T-helper 1 cell treated with Interleukin-12 subunit alpha and Interleukin-12 subunit beta and Interleukin-4 antibody, amounts not matched to agents 30 μg/mL and 1 μg/mL, for 36 hours (primary cell): ENCODE data around the gene POP4.

Source experiments
- H3K27ac Mint-ChIP-seq: one replicate; pipeline ENCODE4 v1.8.0; 2021; ENCODE audit warnings: mild to moderate bottlenecking, mixed read lengths
- H3K27me3 Mint-ChIP-seq: one replicate; pipeline ENCODE4 v1.8.0; 2021; ENCODE audit warnings: low read depth, mixed read lengths
- H3K36me3 Mint-ChIP-seq: one replicate; pipeline ENCODE4 v1.8.0; 2021; ENCODE audit warnings: low read depth, mixed read lengths
- H3K4me1 Mint-ChIP-seq: one replicate; pipeline ENCODE4 v1.8.0; 2021; ENCODE audit warnings: low read depth, mixed read lengths
- H3K4me3 Mint-ChIP-seq: one replicate; pipeline ENCODE4 v1.8.0; 2021; ENCODE audit warnings: mild to moderate bottlenecking, moderate library complexity, mixed read lengths
- H3K9me3 Mint-ChIP-seq: one replicate; pipeline ENCODE4 v1.8.0; 2021; ENCODE audit warnings: mixed read lengths

Gene POP4

DNA sequence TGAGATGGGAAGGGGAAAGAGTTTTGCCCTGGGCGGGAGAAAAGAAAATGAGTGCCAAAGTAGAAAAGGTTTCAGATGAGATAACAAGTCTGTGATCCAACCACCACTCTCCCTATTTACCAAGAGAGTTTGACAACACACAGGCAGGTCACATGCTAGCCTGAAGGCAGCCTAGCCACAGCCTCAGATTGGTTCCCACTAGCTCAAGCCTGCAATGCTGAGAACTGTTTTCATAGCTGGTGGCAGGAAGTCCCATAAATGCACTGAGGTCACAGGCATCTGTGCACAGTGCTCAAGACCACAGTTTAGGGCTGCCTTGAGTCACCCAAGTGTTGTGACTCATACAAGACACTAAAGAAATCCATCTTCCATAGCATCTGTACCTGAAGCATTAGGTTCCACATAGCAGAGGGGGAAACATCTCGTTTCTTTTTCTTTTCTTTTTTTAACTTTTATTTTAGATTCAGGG lies 18.5 kb upstream of the POP4 start:
- Mint-ChIP-seq H3K27ac (peak overlapping the region; percentile 86), H3K36me3 (peaks cover 6% of the 10 kb centered on the region), H3K27me3 (peaks cover 15% of the 10 kb centered on the region), H3K4me3 (peak overlapping the region; percentile 40), H3K9me3 (peaks cover 3% of the 10 kb centered on the region), H3K4me1 (peaks cover 36% of the 10 kb centered on the region)

DNA sequence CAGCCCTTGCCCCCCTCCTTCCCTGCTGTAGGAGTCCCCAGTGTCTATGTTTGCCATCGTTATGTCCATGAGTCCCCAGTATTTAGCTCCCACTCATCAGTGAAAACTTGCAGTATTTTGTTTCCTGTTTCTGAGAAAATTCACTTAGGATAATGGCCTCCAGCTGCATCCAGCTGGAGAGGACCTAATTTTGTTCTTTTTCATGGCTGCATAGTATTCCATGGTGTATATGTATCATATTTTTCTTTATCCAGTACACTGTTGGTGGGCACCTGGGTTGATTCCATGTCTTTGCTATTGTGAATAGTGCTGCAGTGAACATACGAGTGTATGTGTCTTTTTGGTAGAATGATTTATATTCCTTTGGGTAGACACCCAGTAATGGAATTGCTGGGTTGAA lies 18.0 kb upstream of the POP4 start:
- peaks cover 3% of the 10 kb centered on the region for H3K9me3 Mint-ChIP-seq
- peak overlapping the region; percentile 86 for H3K27ac Mint-ChIP-seq
- H3K27me3 Mint-ChIP-seq: peaks cover 19% of the 10 kb centered on the region
- H3K36me3 Mint-ChIP-seq: peaks cover 6% of the 10 kb centered on the region
- no peak overlapping the region for H3K4me3 Mint-ChIP-seq
- H3K4me1 Mint-ChIP-seq: peaks cover 32% of the 10 kb centered on the region

DNA sequence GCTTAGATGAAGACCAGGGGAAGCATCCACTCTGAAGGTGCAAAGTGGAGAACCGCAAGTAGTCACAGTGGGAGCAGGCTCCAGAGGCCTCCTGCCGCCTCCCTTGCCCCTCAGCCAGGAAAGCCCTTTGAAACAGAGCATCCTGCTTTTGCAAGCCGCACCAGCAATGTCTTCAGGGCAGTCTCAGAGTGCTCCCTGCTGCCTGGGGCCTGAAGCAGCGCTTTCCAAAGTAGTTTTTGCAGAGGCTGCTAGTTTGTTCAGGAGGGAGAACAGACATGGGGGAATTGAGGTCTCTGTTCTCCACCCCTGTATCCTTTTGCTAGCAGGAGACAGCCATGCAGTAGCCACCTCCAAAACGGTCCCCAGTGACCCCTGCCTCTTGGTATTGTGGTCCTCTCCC lies 15.8 kb upstream of the POP4 start:
- H3K27me3 Mint-ChIP-seq: peaks cover 24% of the 10 kb centered on the region
- H3K9me3 Mint-ChIP-seq: peaks cover 3% of the 10 kb centered on the region
- H3K4me1 Mint-ChIP-seq: peaks cover 23% of the 10 kb centered on the region
- no peak overlapping the region for H3K27ac Mint-ChIP-seq
- H3K36me3 Mint-ChIP-seq: peaks cover 6% of the 10 kb centered on the region
- H3K4me3 Mint-ChIP-seq: no peak overlapping the region

DNA sequence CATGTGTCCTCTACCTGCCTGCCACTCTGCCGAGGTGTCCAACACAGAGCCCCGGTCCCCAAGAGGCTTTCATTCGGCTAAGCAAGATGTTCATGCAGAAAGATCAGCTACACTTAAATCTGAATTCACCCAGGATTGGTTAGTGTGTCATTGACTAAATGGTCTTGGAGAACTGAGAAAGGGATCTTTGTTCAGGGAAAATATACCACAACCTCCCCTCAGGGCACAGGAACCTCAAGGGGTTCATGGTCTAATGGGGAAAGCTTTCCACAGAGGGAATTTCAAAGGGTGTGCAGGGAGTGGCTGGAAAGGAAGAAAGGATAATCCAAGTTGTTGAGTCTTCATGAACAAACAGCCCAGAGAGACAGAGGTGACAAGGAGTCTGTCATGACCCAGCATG lies 14.4 kb upstream of the POP4 start:
- Mint-ChIP-seq H3K4me3 (no peak overlapping the region), H3K36me3 (peaks cover 6% of the 10 kb centered on the region), H3K4me1 (peaks cover 17% of the 10 kb centered on the region), H3K27me3 (peaks cover 27% of the 10 kb centered on the region), H3K27ac (no peak overlapping the region), H3K9me3 (peaks cover 3% of the 10 kb centered on the region)

DNA sequence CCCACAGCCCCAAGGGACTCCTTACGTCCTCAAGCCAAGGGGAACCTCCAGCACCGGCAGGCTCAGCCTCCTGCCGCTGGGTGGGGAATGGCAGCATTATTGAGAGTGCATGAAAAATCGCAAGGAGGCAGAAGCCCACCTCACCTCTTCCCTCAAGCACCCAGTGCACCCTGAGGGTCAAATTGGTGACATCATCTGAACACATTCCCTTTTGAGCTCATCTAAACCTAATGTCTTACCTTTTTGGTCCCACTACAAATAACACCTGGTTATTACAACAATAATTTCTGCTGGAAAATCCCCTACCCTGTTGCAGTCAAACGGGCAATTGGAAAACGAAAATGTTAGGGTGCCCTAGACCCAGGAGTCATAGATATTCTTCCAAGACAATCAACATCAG lies 12.2 kb upstream of the POP4 start:
- H3K4me3 Mint-ChIP-seq: no peak overlapping the region

DNA sequence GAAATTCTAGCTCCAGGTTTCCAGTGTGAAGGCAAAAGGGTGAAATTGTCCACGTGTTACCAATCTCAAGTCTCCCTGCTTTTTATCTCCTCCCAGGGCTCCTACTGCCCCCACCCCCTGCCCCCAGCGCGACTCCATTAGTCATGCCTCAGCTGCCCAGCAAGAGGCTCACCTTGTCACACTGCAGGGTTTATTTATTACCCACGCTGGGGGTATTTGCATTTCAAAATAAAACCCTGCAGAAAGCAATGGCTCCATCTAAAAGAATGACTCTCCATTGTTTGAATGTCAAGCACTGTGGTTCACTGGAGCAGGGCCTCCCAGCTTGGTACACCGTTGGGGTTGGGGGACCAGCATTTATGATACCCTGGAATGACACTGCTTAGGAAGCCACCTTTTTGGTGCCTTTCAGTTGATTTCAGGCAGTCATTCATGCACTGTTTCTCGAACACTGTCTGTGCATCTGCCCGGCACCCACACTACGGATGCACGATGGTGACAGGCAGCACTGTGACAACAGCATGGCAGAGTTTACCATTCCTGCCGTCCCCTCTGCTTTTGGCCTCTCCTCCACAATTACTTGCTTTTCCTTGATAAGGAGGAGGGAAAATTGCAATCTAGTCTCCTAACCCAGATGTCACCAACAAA lies 9.9 kb upstream of the POP4 start:
- no peaks in the 10 kb centered on the region for H3K4me1 Mint-ChIP-seq
- H3K9me3 Mint-ChIP-seq: no peaks in the 10 kb centered on the region
- no peak overlapping the region for H3K4me3 Mint-ChIP-seq
- peaks cover 38% of the 10 kb centered on the region for H3K27me3 Mint-ChIP-seq
- H3K27ac Mint-ChIP-seq: no peak overlapping the region
- no peaks in the 10 kb centered on the region for H3K36me3 Mint-ChIP-seq

More for the DNA sequence above, 12.2 kb upstream of the POP4 start:
- H3K4me1 Mint-ChIP-seq: no peaks in the 10 kb centered on the region
- peaks cover 3% of the 10 kb centered on the region for H3K9me3 Mint-ChIP-seq
- H3K27me3 Mint-ChIP-seq: peaks cover 38% of the 10 kb centered on the region
- peaks cover 6% of the 10 kb centered on the region for H3K36me3 Mint-ChIP-seq
- no peak overlapping the region for H3K27ac Mint-ChIP-seq

DNA sequence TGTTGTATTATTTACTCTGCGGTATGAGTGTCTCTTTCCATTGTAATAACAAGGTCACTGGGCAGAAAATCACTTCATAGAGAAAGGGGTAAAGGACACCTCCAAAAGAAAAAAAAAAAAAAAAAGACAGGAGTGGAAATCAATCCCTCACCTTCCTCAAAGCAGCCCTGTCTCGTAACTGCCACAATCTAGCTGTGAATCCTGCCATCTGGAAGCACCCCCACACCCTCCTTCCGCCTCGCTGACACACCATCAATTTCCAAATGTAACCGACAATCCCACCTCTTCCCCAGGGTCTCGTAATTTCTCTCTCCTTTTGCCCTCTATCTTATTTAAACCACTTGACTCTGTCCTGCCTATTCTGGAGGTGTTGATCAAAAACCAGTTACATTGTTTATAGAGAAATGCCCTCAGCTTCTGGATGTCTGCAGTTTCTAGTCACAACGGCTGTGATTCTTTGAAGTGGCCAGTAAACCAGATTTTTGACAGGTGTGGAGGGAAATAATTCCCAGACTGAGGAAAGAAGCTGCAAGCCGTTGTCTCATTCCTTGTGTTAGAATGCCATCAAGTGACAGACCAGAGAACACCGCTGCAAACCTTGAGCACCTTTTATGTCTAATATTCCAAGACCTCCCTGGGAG lies 9.1 kb upstream of the POP4 start:
- Mint-ChIP-seq H3K27me3 (peaks cover 30% of the 10 kb centered on the region), H3K9me3 (no peaks in the 10 kb centered on the region), H3K27ac (no peak overlapping the region), H3K36me3 (no peaks in the 10 kb centered on the region), H3K4me3 (no peak overlapping the region), H3K4me1 (no peaks in the 10 kb centered on the region)

DNA sequence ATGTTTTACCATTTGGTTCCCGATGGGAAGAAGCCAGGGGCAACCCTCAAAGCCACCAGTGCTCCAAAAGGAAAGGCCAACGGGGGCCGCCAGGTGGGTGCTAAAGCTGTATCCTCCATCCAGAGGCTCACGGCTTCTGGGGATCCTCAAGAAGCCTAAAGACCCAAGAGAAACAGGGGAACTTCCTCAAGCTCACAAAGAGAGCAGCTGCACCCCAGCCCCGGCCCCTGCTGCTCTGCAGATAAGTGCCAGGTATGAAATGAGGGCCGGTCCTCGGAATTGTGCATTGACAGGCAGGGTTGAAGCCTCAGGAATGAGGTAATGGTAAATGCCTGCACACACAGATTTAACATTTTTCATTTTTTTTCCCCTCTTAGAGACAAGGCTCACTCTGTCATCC lies 8.0 kb upstream of the POP4 start:
- no peak overlapping the region for H3K27ac Mint-ChIP-seq
- H3K9me3 Mint-ChIP-seq: no peaks in the 10 kb centered on the region
- peaks cover 2% of the 10 kb centered on the region for H3K4me1 Mint-ChIP-seq
- no peaks in the 10 kb centered on the region for H3K36me3 Mint-ChIP-seq
- peaks cover 22% of the 10 kb centered on the region for H3K27me3 Mint-ChIP-seq
- no peak overlapping the region for H3K4me3 Mint-ChIP-seq

DNA sequence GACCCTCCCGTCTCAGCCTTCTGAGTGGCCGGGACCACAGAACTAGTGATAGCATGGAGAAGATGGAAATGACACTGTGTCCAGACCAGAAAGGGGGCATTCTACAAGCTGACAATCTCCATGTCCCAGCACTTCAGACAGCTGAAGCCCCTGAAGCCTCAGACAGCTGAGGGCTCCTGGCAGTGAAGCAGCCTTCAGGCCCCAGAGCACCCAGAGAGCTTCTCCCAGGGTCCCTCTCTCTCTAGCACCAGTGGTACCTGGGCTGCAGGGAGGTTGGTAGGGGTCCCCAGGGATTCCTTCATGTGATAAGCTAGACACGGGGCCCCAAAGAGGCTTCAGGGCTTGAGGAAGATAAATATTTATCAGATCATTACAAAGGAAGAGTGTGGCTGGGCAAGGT lies 7.6 kb upstream of the POP4 start:
- Mint-ChIP-seq H3K4me3 (no peak overlapping the region), H3K9me3 (no peaks in the 10 kb centered on the region), H3K4me1 (peaks cover 2% of the 10 kb centered on the region), H3K27me3 (peaks cover 20% of the 10 kb centered on the region), H3K27ac (no peak overlapping the region), H3K36me3 (no peaks in the 10 kb centered on the region)

DNA sequence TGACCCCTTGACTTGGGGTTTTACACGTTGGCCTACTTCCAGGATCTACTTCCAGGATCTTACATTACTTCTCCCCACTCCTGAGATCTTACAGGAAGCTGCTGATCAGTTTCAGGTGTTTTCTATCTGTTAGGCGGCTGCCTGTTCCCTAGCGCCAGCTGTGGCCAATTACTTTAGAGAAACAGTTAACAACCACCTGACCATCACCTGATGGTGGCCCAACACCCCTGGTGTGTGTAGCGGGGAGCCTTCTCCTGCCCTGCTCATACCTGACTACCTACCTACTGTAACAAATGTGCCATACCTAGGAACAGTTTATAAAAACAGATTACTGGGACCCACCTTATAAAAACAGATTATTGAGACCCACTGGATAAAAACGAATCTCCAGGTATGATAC lies 2.8 kb upstream of the POP4 start:
- Mint-ChIP-seq H3K36me3 (peaks cover 4% of the 10 kb centered on the region), H3K4me1 (peaks cover 16% of the 10 kb centered on the region), H3K9me3 (no peaks in the 10 kb centered on the region), H3K27me3 (peaks cover 5% of the 10 kb centered on the region), H3K4me3 (no peak overlapping the region), H3K27ac (no peak overlapping the region)

DNA sequence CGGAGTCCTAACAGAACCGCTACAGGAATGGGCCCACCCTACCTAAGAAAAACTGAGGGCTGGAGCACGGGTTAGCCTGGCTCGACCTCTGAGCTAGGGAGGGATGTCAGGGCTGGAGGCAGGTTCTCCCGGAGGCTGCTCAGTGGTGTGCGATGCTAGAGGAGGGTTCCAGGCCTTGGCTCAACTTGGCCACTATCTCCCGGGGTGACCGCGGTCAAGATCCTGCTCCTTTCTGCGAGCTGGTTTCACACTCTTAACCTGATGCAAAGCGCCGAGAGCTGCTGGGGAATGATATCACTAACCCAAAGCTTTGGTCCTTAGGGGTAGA lies 301 bp downstream of the POP4 start:
- H3K27ac Mint-ChIP-seq: peak overlapping the region; percentile 99
- H3K4me1 Mint-ChIP-seq: peaks cover 23% of the 10 kb centered on the region
- peak overlapping the region; percentile 97 for H3K4me3 Mint-ChIP-seq
- H3K36me3 Mint-ChIP-seq: peaks cover 19% of the 10 kb centered on the region
- no peaks in the 10 kb centered on the region for H3K9me3 Mint-ChIP-seq
- no peaks in the 10 kb centered on the region for H3K27me3 Mint-ChIP-seq

DNA sequence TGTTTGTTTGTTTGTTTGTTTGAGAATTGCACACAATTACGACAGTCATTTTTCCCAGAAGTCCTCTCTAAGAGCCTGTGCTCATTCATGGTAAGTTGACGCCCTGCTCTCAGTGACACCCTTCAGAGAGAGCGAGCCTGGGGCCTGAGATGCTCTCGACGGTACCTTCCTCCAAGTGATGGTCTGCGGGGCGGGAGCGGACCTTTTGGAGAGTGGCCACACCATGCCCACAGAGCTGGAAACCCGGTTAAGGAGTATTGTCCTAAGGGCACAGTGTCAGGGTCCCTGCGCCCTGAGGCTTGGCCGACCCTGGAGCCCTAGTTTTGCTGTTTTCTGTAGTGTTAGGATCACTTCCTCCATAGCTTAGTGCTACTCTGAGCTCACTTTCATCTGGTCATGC lies 3.6 kb downstream of the POP4 start:
- H3K4me3 Mint-ChIP-seq: no peak overlapping the region
- H3K27ac Mint-ChIP-seq: no peak overlapping the region
- no peaks in the 10 kb centered on the region for H3K27me3 Mint-ChIP-seq
- H3K4me1 Mint-ChIP-seq: peaks cover 22% of the 10 kb centered on the region
- peaks cover 40% of the 10 kb centered on the region for H3K36me3 Mint-ChIP-seq
- H3K9me3 Mint-ChIP-seq: no peaks in the 10 kb centered on the region

DNA sequence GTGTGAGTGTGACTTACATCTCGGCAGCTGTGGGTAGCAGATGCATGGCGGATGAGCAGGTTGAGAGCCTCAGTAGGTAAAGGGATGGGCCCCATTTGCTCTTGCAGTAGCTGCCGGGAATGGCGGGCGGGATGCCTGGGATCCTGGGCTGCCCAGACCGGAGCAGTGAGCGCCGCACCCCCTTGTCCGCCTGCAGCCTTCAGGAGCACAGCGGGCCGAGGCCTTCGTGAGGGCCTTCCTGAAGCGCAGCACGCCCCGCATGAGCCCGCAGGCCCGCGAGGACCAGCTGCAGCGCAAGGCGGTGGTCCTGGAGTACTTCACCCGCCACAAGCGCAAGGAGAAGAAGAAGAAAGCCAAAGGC lies 4.1 kb downstream of the POP4 start:
- H3K27ac Mint-ChIP-seq: no peak overlapping the region

DNA sequence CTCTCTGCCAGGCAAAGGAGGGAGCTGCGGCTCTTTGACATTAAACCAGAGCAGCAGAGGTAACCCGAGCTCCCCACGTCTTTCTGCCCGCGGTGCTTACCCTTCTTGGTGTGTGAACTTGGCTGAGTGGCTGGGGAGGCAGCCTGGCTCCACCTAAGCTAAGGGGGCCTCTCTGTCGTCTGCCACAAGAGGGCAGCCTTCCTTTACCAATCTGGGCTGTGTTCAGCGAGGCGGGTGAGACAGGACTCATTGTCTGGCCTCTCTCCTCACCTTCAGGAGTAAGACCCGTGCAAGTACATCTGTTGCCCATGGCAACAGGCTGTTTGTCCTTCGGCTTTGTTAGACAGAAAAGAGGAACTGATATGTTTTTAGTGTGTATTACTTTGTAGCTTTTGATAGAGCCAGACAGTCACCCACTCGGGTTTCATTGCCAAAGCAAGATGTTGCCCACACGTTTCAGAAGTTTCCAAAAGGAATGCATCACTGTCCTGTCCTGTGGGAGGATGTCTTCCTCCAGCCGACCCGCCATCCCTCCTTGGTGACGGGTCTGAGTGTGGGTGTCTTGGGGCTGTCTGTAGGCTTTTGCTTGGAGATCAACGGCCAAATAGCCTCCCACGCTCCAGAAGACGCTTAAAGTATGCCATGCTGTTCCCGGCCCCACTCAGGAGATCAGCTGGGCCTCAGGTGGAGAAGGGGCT lies 4.6 kb downstream of the POP4 start:
- no peak overlapping the region for H3K4me3 Mint-ChIP-seq
- no peaks in the 10 kb centered on the region for H3K9me3 Mint-ChIP-seq
- H3K27ac Mint-ChIP-seq: peak overlapping the region; percentile 17
- peaks cover 49% of the 10 kb centered on the region for H3K36me3 Mint-ChIP-seq
- no peaks in the 10 kb centered on the region for H3K27me3 Mint-ChIP-seq
- H3K4me1 Mint-ChIP-seq: peaks cover 21% of the 10 kb centered on the region

More for the DNA sequence above, 4.1 kb downstream of the POP4 start:
- peaks cover 44% of the 10 kb centered on the region for H3K36me3 Mint-ChIP-seq
- no peaks in the 10 kb centered on the region for H3K9me3 Mint-ChIP-seq
- no peaks in the 10 kb centered on the region for H3K27me3 Mint-ChIP-seq
- peaks cover 22% of the 10 kb centered on the region for H3K4me1 Mint-ChIP-seq
- no peak overlapping the region for H3K4me3 Mint-ChIP-seq

DNA sequence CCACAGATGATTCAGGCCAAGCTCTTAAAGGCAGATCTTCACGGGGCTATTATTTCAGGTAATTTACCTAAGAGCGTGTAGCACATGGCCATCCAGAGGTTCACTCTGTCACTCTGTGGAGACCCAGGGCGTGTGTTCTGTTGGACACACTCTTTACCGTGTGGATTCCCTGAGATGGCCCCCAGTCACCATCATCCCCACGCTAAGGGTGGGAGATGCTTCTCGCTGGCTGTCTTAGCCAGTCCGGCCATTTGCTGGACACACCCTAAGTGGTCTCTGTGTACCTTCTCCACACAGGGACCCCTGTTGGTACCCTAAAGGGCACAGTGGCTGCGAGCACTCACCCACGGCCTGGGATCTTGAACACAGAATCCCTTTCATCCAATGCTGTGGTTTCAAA lies 6.0 kb downstream of the POP4 start:
- Mint-ChIP-seq H3K4me3 (no peak overlapping the region), H3K27ac (no peak overlapping the region), H3K9me3 (no peaks in the 10 kb centered on the region), H3K27me3 (no peaks in the 10 kb centered on the region), H3K36me3 (peaks cover 50% of the 10 kb centered on the region), H3K4me1 (peaks cover 13% of the 10 kb centered on the region)
